Activated T-helper 17 cell treated with anti-CD3 and anti-CD28 coated beads, Interleukin-2, amount 50 U/mL, for 72 hours (primary cell): ENCODE results near the gene ARL2BP. TPM values are rescaled to one million over a fixed set of nuclear protein-coding genes. Genes with fewer than 3 reads are reported as not detected.
"Not testable (repeated sequence)": the region's sequence is repeated elsewhere in the genome, so short reads cannot be mapped to it uniquely, and the experiment has no call there.

Experiments used
- ATAC-seq: fragments of 150-1000 bp; cut with Tn5 transposase; replicated peaks from 2 replicates; pipeline ENCODE4 v1.10.0; 2021; ENCODE audit warnings: mild to moderate bottlenecking, moderate library complexity
- H3K27ac Mint-ChIP-seq: one replicate; pipeline ENCODE4 v1.8.0; 2022; ENCODE audit warnings: mixed read lengths
- H3K27me3 Mint-ChIP-seq: one replicate; pipeline ENCODE4 v1.8.0; 2022; ENCODE audit warnings: mixed read lengths
- H3K36me3 Mint-ChIP-seq: one replicate; pipeline ENCODE4 v1.8.0; 2022; ENCODE audit warnings: low read depth, mild to moderate bottlenecking, mixed read lengths
- H3K4me1 Mint-ChIP-seq: one replicate; pipeline ENCODE4 v1.8.0; 2022; ENCODE audit warnings: mixed read lengths
- H3K4me3 Mint-ChIP-seq: one replicate; pipeline ENCODE4 v1.8.0; 2022; ENCODE audit warnings: mild to moderate bottlenecking, mixed read lengths
- H3K9me3 Mint-ChIP-seq: one replicate; pipeline ENCODE4 v1.8.0; 2022; ENCODE audit warnings: mixed read lengths
- total RNA-seq, 2 donors: library from RNA; stranded (reverse); gene quantifications; one replicate each; pipeline ENCODE4 v1.2.3, GENCODE V29; 2022

ARL2BP gene
- total RNA-seq = 10 to 100 TPM; 17.0 to 23.5 TPM

DNA sequence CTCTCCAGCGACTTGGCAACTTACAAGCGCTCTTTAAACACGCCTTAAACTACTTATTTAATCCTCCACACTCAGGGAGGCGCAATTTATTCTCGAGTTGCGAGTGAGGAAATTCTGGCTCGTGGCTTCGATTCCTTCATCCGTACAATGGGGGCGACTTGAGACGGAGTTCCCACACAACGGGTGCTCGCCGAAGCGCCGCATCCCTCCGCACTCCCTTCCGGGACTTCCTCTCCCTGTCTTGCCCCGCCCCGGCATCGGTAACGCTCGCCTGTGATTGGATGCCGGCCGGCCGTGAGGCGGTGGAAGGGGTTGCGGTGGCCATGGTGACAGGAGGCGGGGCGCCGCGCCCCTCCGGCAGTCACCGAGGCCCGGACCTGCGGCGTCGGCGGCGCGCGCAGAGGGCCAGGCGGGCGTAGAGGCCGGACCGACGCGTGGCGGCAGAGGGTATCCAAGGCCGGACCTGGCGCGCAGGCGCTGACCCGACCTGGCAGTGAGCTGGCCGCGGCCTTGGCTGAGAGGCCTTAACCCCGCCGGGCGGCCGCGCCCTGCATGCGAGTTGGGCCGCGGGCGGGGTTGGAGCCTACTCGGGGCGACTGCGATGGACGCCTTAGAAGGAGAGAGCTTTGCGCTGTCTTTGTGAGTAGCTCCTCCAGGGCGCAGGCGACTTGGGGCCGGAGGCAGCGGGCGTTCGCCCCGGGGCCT is at the start of gene ARL2BP:
Gene ARL2BP, plus strand, starts transcription at position 493 of the 705 bp plus-strand sequence. Its CDS starts 109 bp downstream, at position 602.
- Mint-ChIP-seq H3K36me3 (peaks cover 43% of the 10 kb centered on the region), H3K4me1 (peaks cover 16% of the 10 kb centered on the region), H3K27ac (peak within 1 kb of the TSS; percentile 94), H3K9me3 (no peaks in the 10 kb centered on the region), H3K4me3 (peak within 1 kb of the TSS; percentile 97), H3K27me3 (no peaks in the 10 kb centered on the region)
- peak; percentile 98 for ATAC-seq

GRCh38 chr16:57196286-57196685 is 48.8 kb upstream of the ARL2BP start:
- Mint-ChIP-seq H3K36me3 (peaks cover 17% of the 10 kb centered on the region), H3K27ac (no peak overlapping the region), H3K9me3 (no peaks in the 10 kb centered on the region), H3K27me3 (no peaks in the 10 kb centered on the region), H3K4me3 (no peak overlapping the region), H3K4me1 (peaks cover 9% of the 10 kb centered on the region)
- ATAC-seq = no peak

GRCh38 chr16:57196753-57197152 is 48.3 kb upstream of the ARL2BP start:
- Mint-ChIP-seq H3K36me3 (peaks cover 17% of the 10 kb centered on the region), H3K4me1 (peaks cover 9% of the 10 kb centered on the region), H3K27me3 (no peaks in the 10 kb centered on the region), H3K9me3 (no peaks in the 10 kb centered on the region), H3K27ac (no peak overlapping the region), H3K4me3 (no peak overlapping the region)
- no peak for ATAC-seq

GRCh38 chr16:57200321-57200720 is 44.7 kb upstream of the ARL2BP start:
- ATAC-seq, H3K27me3 Mint-ChIP-seq, H3K4me1 Mint-ChIP-seq, H3K9me3 Mint-ChIP-seq, H3K27ac Mint-ChIP-seq, H3K4me3 Mint-ChIP-seq: not testable (repeated sequence)
- peaks cover 17% of the 10 kb centered on the region for H3K36me3 Mint-ChIP-seq

GRCh38 chr16:57200926-57201325 is 44.1 kb upstream of the ARL2BP start:
- H3K27ac Mint-ChIP-seq, H3K4me1 Mint-ChIP-seq, H3K4me3 Mint-ChIP-seq, ATAC-seq, H3K9me3 Mint-ChIP-seq, H3K27me3 Mint-ChIP-seq: not testable (repeated sequence)
- peaks cover 23% of the 10 kb centered on the region for H3K36me3 Mint-ChIP-seq

GRCh38 chr16:57202095-57202886 is 42.8 kb upstream of the ARL2BP start:
- H3K4me3 Mint-ChIP-seq = no peak overlapping the region

GRCh38 chr16:57203451-57203850 is 41.6 kb upstream of the ARL2BP start:
- H3K4me3 Mint-ChIP-seq = no peak overlapping the region
- peak overlapping the region; percentile 14 for H3K27ac Mint-ChIP-seq
- no peaks in the 10 kb centered on the region for H3K4me1 Mint-ChIP-seq
- peaks cover 42% of the 10 kb centered on the region for H3K36me3 Mint-ChIP-seq
- H3K27me3 Mint-ChIP-seq = no peaks in the 10 kb centered on the region
- ATAC-seq = no peak
- no peaks in the 10 kb centered on the region for H3K9me3 Mint-ChIP-seq

More at GRCh38 chr16:57202095-57202886, 42.8 kb upstream of the ARL2BP start:
- Mint-ChIP-seq H3K9me3 (no peaks in the 10 kb centered on the region), H3K27ac (no peak overlapping the region), H3K4me1 (no peaks in the 10 kb centered on the region), H3K36me3 (peaks cover 30% of the 10 kb centered on the region), H3K27me3 (no peaks in the 10 kb centered on the region)
- no peak for ATAC-seq

DNA sequence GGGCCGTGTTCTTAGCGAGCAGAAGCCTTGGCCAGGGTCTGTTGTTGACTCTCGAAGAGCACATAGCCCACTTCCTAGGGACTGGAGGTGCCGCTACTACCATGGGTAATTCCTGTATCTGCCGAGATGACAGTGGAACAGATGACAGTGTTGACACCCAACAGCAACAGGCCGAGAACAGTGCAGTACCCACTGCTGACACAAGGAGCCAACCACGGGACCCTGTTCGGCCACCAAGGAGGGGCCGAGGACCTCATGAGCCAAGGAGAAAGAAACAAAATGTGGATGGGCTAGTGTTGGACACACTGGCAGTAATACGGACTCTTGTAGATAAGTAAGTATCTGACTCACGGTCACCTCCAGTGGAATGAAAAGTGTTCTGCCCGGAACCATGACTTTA is 40.4 kb upstream of the ARL2BP start:
- no peak for ATAC-seq
- Mint-ChIP-seq H3K4me1 (no peaks in the 10 kb centered on the region), H3K4me3 (no peak overlapping the region)

DNA sequence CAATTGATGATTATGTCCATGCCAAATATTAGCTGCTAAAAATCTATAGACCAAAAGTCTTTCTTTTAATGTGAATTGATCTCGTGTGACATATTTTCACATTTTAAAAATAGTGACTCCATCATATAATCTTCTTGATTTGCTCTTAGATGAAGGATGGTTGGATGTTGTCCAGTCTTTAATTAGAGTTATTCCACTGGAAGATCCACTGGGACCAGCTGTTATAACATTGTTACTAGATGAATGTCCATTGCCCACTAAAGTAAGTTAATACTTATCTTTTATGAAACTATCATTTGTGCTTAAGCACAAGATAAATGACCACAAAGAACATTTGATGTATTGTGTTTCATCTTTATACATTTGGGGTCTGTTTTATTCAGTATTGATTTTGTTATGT is 36.1 kb upstream of the ARL2BP start:
- peaks cover 96% of the 10 kb centered on the region for H3K36me3 Mint-ChIP-seq
- no peaks in the 10 kb centered on the region for H3K27me3 Mint-ChIP-seq
- H3K4me1 Mint-ChIP-seq = no peaks in the 10 kb centered on the region
- H3K27ac Mint-ChIP-seq = no peak overlapping the region
- ATAC-seq = no peak
- no peaks in the 10 kb centered on the region for H3K9me3 Mint-ChIP-seq
- H3K4me3 Mint-ChIP-seq = no peak overlapping the region

More for the DNA sequence above, 40.4 kb upstream of the ARL2BP start:
- H3K9me3 Mint-ChIP-seq = no peaks in the 10 kb centered on the region
- peaks cover 54% of the 10 kb centered on the region for H3K36me3 Mint-ChIP-seq
- H3K27ac Mint-ChIP-seq = no peak overlapping the region
- H3K27me3 Mint-ChIP-seq = no peaks in the 10 kb centered on the region

DNA sequence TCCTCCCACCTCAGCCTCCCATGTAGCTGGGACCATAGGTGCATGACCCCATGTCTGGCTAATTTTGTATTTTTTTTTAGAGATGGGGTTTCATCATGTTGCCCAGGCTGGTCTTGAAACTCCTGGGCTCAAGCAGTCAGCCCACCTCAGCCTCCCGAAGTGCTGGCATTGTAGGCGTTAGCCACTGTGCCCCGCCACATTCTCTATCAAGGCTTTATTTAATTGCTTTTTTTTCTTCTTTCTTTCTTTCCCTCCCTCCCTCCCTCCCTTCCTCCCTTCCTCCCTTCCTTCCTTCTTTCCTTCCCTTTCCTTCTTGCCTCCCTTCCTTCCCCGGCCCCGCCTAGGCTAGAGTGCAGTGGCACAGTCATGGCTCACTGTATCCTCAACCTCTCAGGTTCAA is 35.3 kb upstream of the ARL2BP start:
- Mint-ChIP-seq H3K27me3 (no peaks in the 10 kb centered on the region), H3K4me3 (no peak overlapping the region), H3K36me3 (peaks cover 99% of the 10 kb centered on the region), H3K27ac (no peak overlapping the region), H3K9me3 (no peaks in the 10 kb centered on the region), H3K4me1 (no peaks in the 10 kb centered on the region)
- no peak for ATAC-seq

- H3K27ac Mint-ChIP-seq = no peak overlapping the region
- peaks cover 12% of the 10 kb centered on the region for H3K9me3 Mint-ChIP-seq
- no peak for ATAC-seq
These were observed 31.6 kb upstream of the ARL2BP start for GRCh38 chr16:57213462-57213861.

GRCh38 chr16:57216968-57217367 is 28.1 kb upstream of the ARL2BP start:
- Mint-ChIP-seq H3K4me1 (peaks cover 4% of the 10 kb centered on the region), H3K4me3 (no peak overlapping the region), H3K36me3 (peaks cover 100% of the 10 kb centered on the region), H3K27ac (no peak overlapping the region), H3K27me3 (no peaks in the 10 kb centered on the region), H3K9me3 (peaks cover 15% of the 10 kb centered on the region)
- ATAC-seq = no peak

More at GRCh38 chr16:57213462-57213861, 31.6 kb upstream of the ARL2BP start:
- Mint-ChIP-seq H3K4me3 (no peak overlapping the region), H3K36me3 (peaks cover 99% of the 10 kb centered on the region), H3K27me3 (no peaks in the 10 kb centered on the region), H3K4me1 (no peaks in the 10 kb centered on the region)

DNA sequence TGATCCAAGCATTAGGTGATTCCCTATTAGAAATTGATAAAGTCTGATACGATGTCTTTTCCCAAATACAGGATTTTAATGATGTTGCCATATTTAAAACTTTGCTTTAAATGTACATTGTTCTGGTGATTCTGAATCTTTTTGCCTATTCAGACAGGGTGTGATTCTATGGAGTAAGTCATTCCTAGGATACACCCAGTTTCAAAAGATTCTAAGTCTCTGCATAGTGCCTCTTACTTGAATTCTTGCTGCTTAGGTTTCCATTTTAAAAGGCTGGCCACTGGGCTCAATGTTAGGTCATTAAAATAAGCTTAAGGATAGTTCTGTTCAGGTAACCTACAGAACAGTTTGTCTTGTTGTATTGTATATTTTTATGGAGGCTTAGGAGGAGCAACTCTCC is 22.0 kb upstream of the ARL2BP start:
- ATAC-seq = no peak
- no peak overlapping the region for H3K4me3 Mint-ChIP-seq
- no peaks in the 10 kb centered on the region for H3K27me3 Mint-ChIP-seq
- H3K4me1 Mint-ChIP-seq = peaks cover 4% of the 10 kb centered on the region
- no peak overlapping the region for H3K27ac Mint-ChIP-seq
- H3K9me3 Mint-ChIP-seq = peaks cover 3% of the 10 kb centered on the region
- H3K36me3 Mint-ChIP-seq = peaks cover 100% of the 10 kb centered on the region

DNA sequence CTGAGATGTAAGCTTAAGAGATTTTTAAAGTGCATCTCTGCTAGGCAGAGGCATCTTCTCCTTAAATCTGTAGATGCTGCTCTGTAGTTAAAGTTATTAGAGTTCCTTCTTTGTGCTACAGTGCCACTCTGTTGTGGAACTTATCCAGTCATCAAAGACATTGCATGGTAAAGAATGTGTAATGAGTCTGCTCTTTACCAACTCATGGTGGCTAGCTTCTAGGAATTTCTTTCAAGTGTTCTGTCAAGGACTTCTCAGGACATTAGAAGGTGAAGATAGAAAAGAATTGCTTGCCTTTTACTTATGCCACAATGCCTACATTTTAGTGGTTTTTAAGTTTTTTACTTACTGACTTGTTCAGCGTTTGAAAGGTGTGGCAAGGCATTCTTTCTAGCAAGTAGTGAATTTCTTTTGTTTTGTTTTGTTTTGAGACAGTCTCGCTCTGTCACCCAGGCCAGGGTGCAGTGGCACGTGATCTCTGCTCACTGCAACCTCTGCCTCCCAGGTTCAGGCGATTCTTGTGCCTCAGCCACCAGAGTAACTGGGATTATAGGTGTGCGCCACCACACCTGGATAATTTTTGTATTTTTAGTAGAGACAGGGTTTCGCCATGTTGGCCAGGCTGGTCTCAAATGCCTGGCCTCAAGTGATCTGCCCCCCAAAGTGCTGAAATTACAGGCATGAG is 20.3 kb upstream of the ARL2BP start:
- H3K4me1 Mint-ChIP-seq = no peaks in the 10 kb centered on the region
- no peak overlapping the region for H3K4me3 Mint-ChIP-seq
- no peak for ATAC-seq
- H3K36me3 Mint-ChIP-seq = peaks cover 99% of the 10 kb centered on the region
- no peaks in the 10 kb centered on the region for H3K27me3 Mint-ChIP-seq
- no peaks in the 10 kb centered on the region for H3K9me3 Mint-ChIP-seq
- H3K27ac Mint-ChIP-seq = no peak overlapping the region
